Astrocyte (in vitro differentiated cells and primary cell): ENCODE results near the gene CFD. TPM values are rescaled to one million over a fixed set of nuclear protein-coding genes. Genes with fewer than 3 reads are reported as not detected.
"Not testable (repeated sequence)": the region's sequence is repeated elsewhere in the genome, so short reads cannot be mapped to it uniquely, and the experiment has no call there.

Source experiments
- DNase-seq: peaks from one replicate; pipeline ENCODE4 v3.0.0-alpha.2; 2010; ENCODE audit warnings: low read depth
- FAIRE-seq: peaks from 2 replicates; lab custom pipeline; 2011; peaks lifted over from hg19 to GRCh38; lab: Jason Lieb, UNC
- H2AFZ ChIP-seq: 2 replicates; pipeline ENCODE4 v1.6.0; 2012; ENCODE audit warnings: low read depth, low read length, inconsistent platforms
- H3K27ac ChIP-seq: 2 replicates; pipeline ENCODE4 v1.5.1; 2011; ENCODE audit warnings: low read depth, low read length, inconsistent platforms
- H3K27me3 ChIP-seq: 2 replicates; pipeline ENCODE4 v1.6.0; 2011; ENCODE audit warnings: low read length, inconsistent platforms; ENCODE audit not compliant: insufficient read depth
- H3K36me3 ChIP-seq: 2 replicates; pipeline ENCODE4 v1.5.1; 2011; ENCODE audit warnings: low read length, inconsistent platforms; ENCODE audit not compliant: insufficient read depth
- H3K4me1 ChIP-seq: 2 replicates; pipeline ENCODE4 v1.5.1; 2011; ENCODE audit warnings: low read length, inconsistent platforms; ENCODE audit not compliant: insufficient read depth
- H3K4me2 ChIP-seq: 2 replicates; pipeline ENCODE4 v1.6.0; 2012; ENCODE audit warnings: low read length, inconsistent platforms
- H3K4me3 ChIP-seq: 2 replicates; pipeline ENCODE4 v1.5.1; 2011; ENCODE audit warnings: low read depth, mild to moderate bottlenecking, low read length, inconsistent platforms; ENCODE audit not compliant: insufficient read depth
- H3K79me2 ChIP-seq: 2 replicates; pipeline ENCODE4 v1.6.0; 2012; ENCODE audit warnings: mild to moderate bottlenecking, low read length, inconsistent platforms; ENCODE audit not compliant: insufficient read depth
- H3K9ac ChIP-seq: 2 replicates; pipeline ENCODE4 v1.6.0; 2012; ENCODE audit warnings: mild to moderate bottlenecking, low read length, inconsistent platforms
- H3K9me3 ChIP-seq: 2 replicates; pipeline ENCODE4 v1.5.1; 2012; ENCODE audit warnings: low read depth, mild to moderate bottlenecking, low read length, inconsistent platforms; ENCODE audit not compliant: insufficient read depth
- H4K20me1 ChIP-seq: 2 replicates; pipeline ENCODE4 v1.6.0; 2012; ENCODE audit warnings: low read length, inconsistent platforms; ENCODE audit not compliant: insufficient read depth
- H3K27ac Mint-ChIP-seq: one replicate; pipeline ENCODE4 v1.8.0; 2021; ENCODE audit warnings: mild to moderate bottlenecking, mixed read lengths; ENCODE audit not compliant: unreplicated experiment
- H3K27me3 Mint-ChIP-seq: one replicate; pipeline ENCODE4 v1.8.0; 2021; ENCODE audit warnings: low read depth, mixed read lengths; ENCODE audit not compliant: unreplicated experiment
- H3K36me3 Mint-ChIP-seq: one replicate; pipeline ENCODE4 v1.8.0; 2021; ENCODE audit warnings: low read depth, mixed read lengths; ENCODE audit not compliant: unreplicated experiment
- H3K4me1 Mint-ChIP-seq: one replicate; pipeline ENCODE4 v1.8.0; 2021; ENCODE audit warnings: low read depth, mixed read lengths; ENCODE audit not compliant: unreplicated experiment
- H3K4me3 Mint-ChIP-seq: one replicate; pipeline ENCODE4 v1.8.0; 2021; ENCODE audit warnings: mild to moderate bottlenecking, moderate library complexity, mixed read lengths; ENCODE audit not compliant: unreplicated experiment
- H3K9me3 Mint-ChIP-seq: one replicate; pipeline ENCODE4 v1.8.0; 2021; ENCODE audit warnings: mild to moderate bottlenecking, mixed read lengths; ENCODE audit not compliant: unreplicated experiment
- EZH2 ChIP-seq: IDR thresholded peaks from 2 replicates; pipeline ENCODE4 v1.6.1; 2012; ENCODE audit warnings: mild to moderate bottlenecking, low read length, inconsistent platforms; ENCODE audit not compliant: insufficient read depth
- total RNA-seq: library from RNA; stranded (reverse); gene quantifications from 2 replicates; pipeline ENCODE4 v1.2.1, GENCODE V29; 2021
- TF ChIP-seq, protein P1 (sequence below): IDR thresholded peaks from 2 replicates; pipeline ENCODE4 v1.5.1; 2011; ENCODE audit warnings: low read depth, mild to moderate bottlenecking, inconsistent platforms, low read length, moderate library complexity; ENCODE audit not compliant: insufficient read depth

CFD gene
- total RNA-seq, 1 donor from 2014 or later: 0.59 TPM

DNA sequence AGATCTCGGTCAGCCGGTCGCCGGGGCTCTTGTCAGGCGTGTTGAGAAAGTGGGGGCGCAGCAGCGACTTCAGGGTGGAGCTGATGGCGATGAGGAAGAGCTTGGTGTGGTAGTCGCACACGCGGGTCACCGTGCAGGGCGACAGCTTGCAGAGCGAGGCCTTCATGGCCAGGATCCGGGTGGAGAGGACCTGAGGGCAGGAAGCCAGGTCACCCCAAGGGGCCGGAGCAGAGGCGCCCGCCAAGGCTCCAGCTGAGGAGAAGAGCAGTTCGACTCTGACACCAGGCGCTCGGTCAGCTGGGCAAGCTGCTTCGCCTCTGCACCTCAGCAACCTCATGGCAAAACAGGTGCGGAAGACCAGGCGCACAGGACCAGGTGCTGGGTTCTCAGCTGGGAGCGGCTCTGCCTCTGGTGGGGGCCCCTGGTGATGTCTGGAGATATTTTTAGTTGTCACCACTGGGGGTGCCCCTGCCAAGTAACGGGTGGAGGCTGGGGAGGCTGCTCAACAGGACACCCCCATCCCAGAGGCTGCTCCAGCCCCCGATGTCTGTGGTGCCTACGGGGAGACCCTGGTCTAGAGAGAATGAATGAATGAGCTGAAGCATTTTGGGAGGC is 15.9 kb downstream of the CFD start:
- H3K4me3 ChIP-seq: no peak overlapping the region
- no peak overlapping the region for H2AFZ ChIP-seq
- no peak overlapping the region for H3K4me3 Mint-ChIP-seq
- H3K79me2 ChIP-seq: no peaks in the 10 kb centered on the region
- no peak for DNase-seq
- no peak overlapping the region for H3K4me2 ChIP-seq
- H3K4me1 Mint-ChIP-seq: peaks cover 2% of the 10 kb centered on the region
- no peak overlapping the region for H3K27ac ChIP-seq
- H3K27ac Mint-ChIP-seq: no peak overlapping the region
- H3K36me3 ChIP-seq: peaks cover 4% of the 10 kb centered on the region
- peaks cover 11% of the 10 kb centered on the region for H4K20me1 ChIP-seq
- FAIRE-seq: no peak
- peaks cover 6% of the 10 kb centered on the region for H3K36me3 Mint-ChIP-seq
- no peaks in the 10 kb centered on the region for H3K9me3 Mint-ChIP-seq
- no peak for TF ChIP-seq EZH2
- TF ChIP-seq, protein P1, sequence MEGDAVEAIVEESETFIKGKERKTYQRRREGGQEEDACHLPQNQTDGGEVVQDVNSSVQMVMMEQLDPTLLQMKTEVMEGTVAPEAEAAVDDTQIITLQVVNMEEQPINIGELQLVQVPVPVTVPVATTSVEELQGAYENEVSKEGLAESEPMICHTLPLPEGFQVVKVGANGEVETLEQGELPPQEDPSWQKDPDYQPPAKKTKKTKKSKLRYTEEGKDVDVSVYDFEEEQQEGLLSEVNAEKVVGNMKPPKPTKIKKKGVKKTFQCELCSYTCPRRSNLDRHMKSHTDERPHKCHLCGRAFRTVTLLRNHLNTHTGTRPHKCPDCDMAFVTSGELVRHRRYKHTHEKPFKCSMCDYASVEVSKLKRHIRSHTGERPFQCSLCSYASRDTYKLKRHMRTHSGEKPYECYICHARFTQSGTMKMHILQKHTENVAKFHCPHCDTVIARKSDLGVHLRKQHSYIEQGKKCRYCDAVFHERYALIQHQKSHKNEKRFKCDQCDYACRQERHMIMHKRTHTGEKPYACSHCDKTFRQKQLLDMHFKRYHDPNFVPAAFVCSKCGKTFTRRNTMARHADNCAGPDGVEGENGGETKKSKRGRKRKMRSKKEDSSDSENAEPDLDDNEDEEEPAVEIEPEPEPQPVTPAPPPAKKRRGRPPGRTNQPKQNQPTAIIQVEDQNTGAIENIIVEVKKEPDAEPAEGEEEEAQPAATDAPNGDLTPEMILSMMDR: no peak
- no peaks in the 10 kb centered on the region for H3K9me3 ChIP-seq
- no peaks in the 10 kb centered on the region for H3K27me3 Mint-ChIP-seq
- H3K27me3 ChIP-seq: no peaks in the 10 kb centered on the region
- H3K4me1 ChIP-seq: peaks cover 2% of the 10 kb centered on the region
- no peak overlapping the region for H3K9ac ChIP-seq

DNA sequence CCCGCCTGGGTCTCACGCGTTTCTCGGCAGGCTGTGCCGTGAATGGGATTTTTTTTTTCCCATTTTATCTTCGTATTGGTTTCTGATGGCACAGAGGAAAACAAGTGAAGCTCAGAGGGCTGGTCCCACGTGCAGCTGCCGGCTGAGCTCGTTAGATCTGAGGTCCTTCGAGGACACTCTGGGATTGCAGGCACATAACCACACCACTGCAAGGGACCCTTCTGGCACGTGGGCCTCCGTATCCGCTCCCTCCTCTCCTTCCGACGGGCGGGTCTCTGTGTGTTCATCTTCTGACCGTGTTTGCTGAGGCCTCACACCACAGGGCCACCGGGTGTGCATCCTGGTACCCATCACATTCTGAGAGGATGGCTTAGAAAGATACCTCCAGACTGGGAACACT is 16.6 kb downstream of the CFD start:
- H3K27ac Mint-ChIP-seq: no peak overlapping the region
- H3K4me1 Mint-ChIP-seq: peaks cover 2% of the 10 kb centered on the region
- H3K27ac ChIP-seq: no peak overlapping the region
- H3K27me3 Mint-ChIP-seq: no peaks in the 10 kb centered on the region
- FAIRE-seq (no peak), DNase-seq (no peak)
- peaks cover 2% of the 10 kb centered on the region for H3K4me1 ChIP-seq
- H3K27me3 ChIP-seq: no peaks in the 10 kb centered on the region
- H3K4me3 ChIP-seq: no peak overlapping the region
- H3K79me2 ChIP-seq: no peaks in the 10 kb centered on the region
- no peaks in the 10 kb centered on the region for H3K9me3 ChIP-seq
- peaks cover 8% of the 10 kb centered on the region for H4K20me1 ChIP-seq
- no peak overlapping the region for H3K9ac ChIP-seq
- no peak for TF ChIP-seq EZH2
- TF ChIP-seq, protein P1: no peak
- H3K36me3 ChIP-seq: peaks cover 4% of the 10 kb centered on the region
- H3K9me3 Mint-ChIP-seq: no peaks in the 10 kb centered on the region
- H2AFZ ChIP-seq: no peak overlapping the region
- H3K36me3 Mint-ChIP-seq: peaks cover 8% of the 10 kb centered on the region
- no peak overlapping the region for H3K4me2 ChIP-seq
- H3K4me3 Mint-ChIP-seq: no peak overlapping the region

DNA sequence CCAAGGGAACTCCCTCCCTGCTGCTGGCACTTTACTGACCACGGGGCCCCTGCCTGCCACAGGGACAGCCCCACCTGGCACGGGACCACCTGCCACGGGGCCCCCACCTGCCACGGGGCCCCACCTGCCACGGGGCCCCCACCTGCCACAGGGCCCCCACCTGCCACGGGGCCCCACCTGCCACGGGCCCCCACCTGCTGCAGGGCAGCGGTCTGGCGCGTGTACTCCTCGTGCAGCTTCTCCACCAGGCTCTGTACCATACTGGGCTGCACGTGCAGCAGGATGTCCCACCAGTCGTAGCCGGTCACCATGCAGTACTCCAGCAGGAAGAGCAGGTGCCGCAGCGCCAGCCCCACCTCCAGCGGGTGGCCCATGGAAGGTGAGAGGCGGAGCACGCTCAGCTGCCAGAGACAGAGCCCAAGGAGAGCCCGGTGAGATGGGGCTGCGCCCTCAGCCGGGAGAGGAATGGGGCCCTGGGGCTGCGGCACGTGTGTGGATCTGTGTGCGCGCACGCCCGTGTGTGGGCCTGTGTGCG is 17.4 kb downstream of the CFD start:
- Histone ChIP-seq H3K79me2 (no peaks in the 10 kb centered on the region), H2AFZ (no peak overlapping the region), H3K27me3 (no peaks in the 10 kb centered on the region), H3K36me3 (peaks cover 8% of the 10 kb centered on the region), H3K4me3 (no peak overlapping the region), H3K9ac (no peak overlapping the region), H3K9me3 (no peaks in the 10 kb centered on the region), H3K4me2 (no peak overlapping the region), H4K20me1 (peaks cover 4% of the 10 kb centered on the region), H3K27ac (no peak overlapping the region), H3K4me1 (no peaks in the 10 kb centered on the region)
- Mint-ChIP-seq H3K27ac (no peak overlapping the region), H3K4me1 (no peaks in the 10 kb centered on the region), H3K9me3 (no peaks in the 10 kb centered on the region), H3K27me3 (no peaks in the 10 kb centered on the region), H3K36me3 (peaks cover 13% of the 10 kb centered on the region), H3K4me3 (no peak overlapping the region)
- DNase-seq (no peak), FAIRE-seq (no peak)
- TF ChIP-seq, protein P1: no peak
- no peak for TF ChIP-seq EZH2

DNA sequence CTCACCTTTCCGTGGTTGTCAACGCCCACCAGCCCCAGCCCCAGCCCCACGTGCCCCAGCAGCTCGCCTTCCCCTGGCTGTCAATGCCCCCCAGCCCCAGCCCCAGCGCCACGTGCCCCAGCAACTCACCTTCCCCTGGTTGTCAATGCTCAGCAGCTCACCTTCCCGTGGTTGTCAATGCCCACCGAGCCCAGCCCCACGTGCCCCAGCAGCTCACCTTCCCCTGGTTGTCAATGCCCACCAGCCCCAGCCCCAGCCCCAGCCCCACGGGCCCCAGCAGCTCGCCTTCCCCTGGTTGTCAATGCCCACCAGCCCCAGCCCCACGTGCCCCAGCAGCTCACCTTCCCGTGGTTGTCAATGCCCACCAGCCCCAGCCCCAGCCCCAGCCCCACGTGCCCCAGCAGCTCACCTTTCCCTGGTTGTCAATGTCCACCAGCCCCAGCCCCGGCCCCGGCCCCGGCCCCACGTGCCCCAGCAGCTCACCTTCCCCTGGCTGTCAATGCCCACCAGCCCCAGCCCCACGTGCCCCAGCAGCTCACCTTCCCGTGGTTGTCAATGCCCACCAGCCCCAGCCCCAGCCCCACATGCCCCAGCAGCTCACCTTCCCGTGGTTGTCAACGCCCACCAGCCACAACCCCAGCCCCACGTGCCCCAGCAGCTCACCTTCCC is 18.7 kb downstream of the CFD start:
- not testable (repeated sequence) for H3K9me3 ChIP-seq, DNase-seq, H3K4me1 Mint-ChIP-seq, H3K9ac ChIP-seq, FAIRE-seq, H3K79me2 ChIP-seq, H3K4me1 ChIP-seq, H3K27ac Mint-ChIP-seq, H3K27me3 Mint-ChIP-seq, H3K27ac ChIP-seq, H3K4me2 ChIP-seq, H2AFZ ChIP-seq, H3K4me3 ChIP-seq, H3K9me3 Mint-ChIP-seq, H3K4me3 Mint-ChIP-seq, H3K27me3 ChIP-seq
- peaks cover 11% of the 10 kb centered on the region for H4K20me1 ChIP-seq
- peaks cover 11% of the 10 kb centered on the region for H3K36me3 ChIP-seq
- peaks cover 16% of the 10 kb centered on the region for H3K36me3 Mint-ChIP-seq
